Measurements from ENCODE around the gene HOTAIR.

DNA sequence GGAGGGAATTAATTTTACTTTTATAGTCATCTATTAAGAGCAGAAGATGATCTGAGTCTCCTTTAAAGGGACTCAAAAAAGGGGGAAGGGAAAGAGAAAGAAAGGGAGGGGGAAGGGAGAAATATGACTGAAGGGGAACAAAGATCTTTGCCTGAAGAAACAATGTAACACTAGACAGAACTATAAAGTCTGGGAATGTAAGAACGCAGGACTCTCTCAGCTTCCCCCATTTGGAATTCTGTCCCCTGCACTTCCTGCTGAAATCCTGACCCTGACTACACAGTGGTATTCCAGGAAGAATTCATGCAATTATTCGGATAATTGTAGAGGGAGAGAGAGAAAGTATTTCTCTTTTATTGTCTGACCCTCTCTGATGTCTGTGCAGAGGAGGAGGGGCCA lies 10.4 kb downstream of the HOTAIR start:
- TF ChIP-seq, protein P1, sequence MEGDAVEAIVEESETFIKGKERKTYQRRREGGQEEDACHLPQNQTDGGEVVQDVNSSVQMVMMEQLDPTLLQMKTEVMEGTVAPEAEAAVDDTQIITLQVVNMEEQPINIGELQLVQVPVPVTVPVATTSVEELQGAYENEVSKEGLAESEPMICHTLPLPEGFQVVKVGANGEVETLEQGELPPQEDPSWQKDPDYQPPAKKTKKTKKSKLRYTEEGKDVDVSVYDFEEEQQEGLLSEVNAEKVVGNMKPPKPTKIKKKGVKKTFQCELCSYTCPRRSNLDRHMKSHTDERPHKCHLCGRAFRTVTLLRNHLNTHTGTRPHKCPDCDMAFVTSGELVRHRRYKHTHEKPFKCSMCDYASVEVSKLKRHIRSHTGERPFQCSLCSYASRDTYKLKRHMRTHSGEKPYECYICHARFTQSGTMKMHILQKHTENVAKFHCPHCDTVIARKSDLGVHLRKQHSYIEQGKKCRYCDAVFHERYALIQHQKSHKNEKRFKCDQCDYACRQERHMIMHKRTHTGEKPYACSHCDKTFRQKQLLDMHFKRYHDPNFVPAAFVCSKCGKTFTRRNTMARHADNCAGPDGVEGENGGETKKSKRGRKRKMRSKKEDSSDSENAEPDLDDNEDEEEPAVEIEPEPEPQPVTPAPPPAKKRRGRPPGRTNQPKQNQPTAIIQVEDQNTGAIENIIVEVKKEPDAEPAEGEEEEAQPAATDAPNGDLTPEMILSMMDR (IDR thresholded peaks at IDR 0.05) = no peak
- peak; percentile 54 for TF ChIP-seq EZH2 (IDR thresholded peaks at IDR 0.05)

Data from neural progenitor cell (in vitro differentiated cells).